Psoas muscle (tissue), 8 donors: ENCODE data around the gene CAVIN1. TPM values are rescaled to one million over a fixed set of nuclear protein-coding genes. Genes with fewer than 3 reads are reported as not detected.
A peak's percentile ranks its signal among the peaks of the same experiment; 100 is the strongest.
"Not testable (repeated sequence)": the region's sequence is repeated elsewhere in the genome, so short reads cannot be mapped to it uniquely, and the experiment has no call there.

Source experiments
- ATAC-seq, 4 donors: fragments of 200-7000 bp; cut with Tn5 transposase; one replicate each; pipeline ENCODE4 v1.9.1; 2020; ENCODE audit warnings: moderate library complexity in 3 of 4, mild to moderate bottlenecking in 2 of 4
- DNase-seq, 2 donors: peaks; one replicate each; pipeline ENCODE4 v3.0.0-alpha.2; 2020
- H3K27ac ChIP-seq: fragments of 200-600 bp; one replicate; pipeline ENCODE4 v1.8.0; 2022
- H3K27me3 ChIP-seq, 3 donors: fragments of 200-600 bp in 1 of 3; one replicate each; pipeline versions ENCODE4 v1.6.1 to v1.8.0; 2013 to 2022; ENCODE audit warnings: low read length in 2 of 3, mild to moderate bottlenecking in 2 of 3, moderate library complexity in 1 of 3; ENCODE audit not compliant: insufficient read depth in 3 of 3
- H3K36me3 ChIP-seq, 2 donors: fragments of 200-600 bp in 1 of 2; one replicate each; pipeline versions ENCODE4 v1.6.1 to v1.8.0; 2013 to 2022; ENCODE audit warnings: low read depth in 1 of 2, mild to moderate bottlenecking in 1 of 2, moderate library complexity in 1 of 2; ENCODE audit not compliant: insufficient read depth in 1 of 2
- H3K4me1 ChIP-seq: fragments of 200-600 bp; one replicate; pipeline ENCODE4 v1.8.0; 2022
- H3K4me3 ChIP-seq: fragments of 200-600 bp; one replicate; pipeline ENCODE4 v1.8.0; 2022; ENCODE audit warnings: mild to moderate bottlenecking
- H3K9me3 ChIP-seq: fragments of 200-600 bp; one replicate; pipeline ENCODE4 v1.8.0; 2022
- WGBS, 3 donors: extraction: QIAGEN DNeasy Blood & Tissue Kit; methylation state at CpG; one replicate each; pipeline versions ENCODE4 v1.1.6 to v1.1.7; 2013; 5-methylcytosine and 5-hydroxymethylcytosine counted together
- intact Hi-C, 2 donors: fragments of 100-400 bp; cut with DNase I; formaldehyde crosslinking; loops; one replicate each; pipeline versions ENCODE4 v1.11.0 to v1.14.2; 2022
- polyA plus RNA-seq, 3 donors: library from polyadenylated mRNA; stranded (reverse); fragments of 200-250 nt; gene quantifications; one replicate each; pipeline ENCODE4 v1.2.3, GENCODE V29; 2013
- total RNA-seq, 4 donors: library from RNA; stranded (reverse); fragmentation: NEBNext Ultra II Directional in 2 of 4; extraction: Animal tissue kit (Norgen Biotek cat#: 25700) in 2 of 4; gene quantifications; one replicate each; pipeline versions ENCODE4 v1.2.1 to v1.2.4, GENCODE V29; 2021 to 2023
- TF ChIP-seq, protein P1 (sequence below): fragments of 200-600 bp; IDR thresholded peaks from one replicate; pipeline ENCODE4 v1.8.0; 2022; ENCODE audit warnings: antibody characterized with exemption
- donor health status: healthy with polysubstance abuse.
- donor health status: DM: no; HTN: no; CAD: no; lungs with moderate emphysema.
- donor health status: Bipolar disorder and iron deficiency.
- donor health status: healthy.
- donor health status: DM: yes; HTN: yes; CAD: no.
- donor health status: DM: no; HTN: no; CAD: no.
- donor health status: DM: no; HTN: no; CAD: no.
- donor health status: DM: yes; HTN: yes; CAD: no.

Gene CAVIN1
- total and polyA plus RNA-seq, 7 donors = 69.5 to 151 (median 109) TPM

DNA sequence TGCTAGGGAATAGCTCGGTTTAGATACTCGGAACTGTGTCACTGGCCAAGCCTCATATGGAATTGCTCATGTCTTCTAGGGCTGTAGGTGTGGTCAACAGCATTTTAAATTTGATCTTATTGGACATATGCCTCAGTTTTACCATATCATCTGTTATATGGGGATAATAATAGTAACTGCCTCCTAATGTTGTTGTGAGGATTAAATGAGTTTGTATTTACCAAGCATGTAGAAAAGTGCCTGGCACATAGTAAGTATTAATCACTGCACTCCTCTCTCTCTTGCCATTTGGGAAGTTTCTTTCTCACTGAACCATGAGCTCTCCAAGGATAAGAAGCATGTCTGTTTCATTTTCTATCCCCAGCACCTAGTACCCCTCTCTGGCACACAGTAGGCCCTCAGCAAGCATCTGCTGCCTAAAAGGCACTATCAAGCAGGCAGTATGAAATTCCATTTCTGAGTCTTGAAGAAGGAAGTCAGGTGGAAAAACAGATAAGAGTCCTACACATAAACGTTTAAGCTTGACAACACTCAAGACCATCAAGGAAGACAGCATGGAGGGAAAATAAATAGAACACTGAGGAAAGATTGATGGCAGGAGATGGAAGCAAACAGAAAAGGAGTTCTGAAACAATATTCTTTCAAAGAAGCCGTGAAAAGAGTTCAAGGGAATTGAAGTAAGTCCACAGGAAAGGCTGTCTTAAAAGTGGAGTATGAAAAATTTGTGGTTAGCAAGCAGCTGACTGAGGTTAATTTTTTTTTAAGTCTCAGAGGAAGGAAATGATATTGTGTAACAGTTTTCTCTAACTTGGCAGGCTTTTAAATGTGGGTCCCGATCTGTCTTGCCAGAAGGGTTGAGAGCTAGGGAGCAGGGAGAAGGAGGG, 33.4 kb upstream of the CAVIN1 start:
- Histone ChIP-seq H3K9me3 (no peaks in the 10 kb centered on the region), H3K27me3 (no peaks in the 10 kb centered on the region), H3K27ac (peak overlapping the region; percentile 96), H3K4me3 (peak overlapping the region; percentile 24), H3K4me1 (peaks cover 24% of the 10 kb centered on the region), H3K36me3 (peaks cover 0 to 8% of the 10 kb centered on the region in 2 donors)
- WGBS, 3 donors = 47 to 49% (median 47%) methylated on average over 5 of the region's 5 CpGs
- TF ChIP-seq, protein P1, sequence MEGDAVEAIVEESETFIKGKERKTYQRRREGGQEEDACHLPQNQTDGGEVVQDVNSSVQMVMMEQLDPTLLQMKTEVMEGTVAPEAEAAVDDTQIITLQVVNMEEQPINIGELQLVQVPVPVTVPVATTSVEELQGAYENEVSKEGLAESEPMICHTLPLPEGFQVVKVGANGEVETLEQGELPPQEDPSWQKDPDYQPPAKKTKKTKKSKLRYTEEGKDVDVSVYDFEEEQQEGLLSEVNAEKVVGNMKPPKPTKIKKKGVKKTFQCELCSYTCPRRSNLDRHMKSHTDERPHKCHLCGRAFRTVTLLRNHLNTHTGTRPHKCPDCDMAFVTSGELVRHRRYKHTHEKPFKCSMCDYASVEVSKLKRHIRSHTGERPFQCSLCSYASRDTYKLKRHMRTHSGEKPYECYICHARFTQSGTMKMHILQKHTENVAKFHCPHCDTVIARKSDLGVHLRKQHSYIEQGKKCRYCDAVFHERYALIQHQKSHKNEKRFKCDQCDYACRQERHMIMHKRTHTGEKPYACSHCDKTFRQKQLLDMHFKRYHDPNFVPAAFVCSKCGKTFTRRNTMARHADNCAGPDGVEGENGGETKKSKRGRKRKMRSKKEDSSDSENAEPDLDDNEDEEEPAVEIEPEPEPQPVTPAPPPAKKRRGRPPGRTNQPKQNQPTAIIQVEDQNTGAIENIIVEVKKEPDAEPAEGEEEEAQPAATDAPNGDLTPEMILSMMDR = no peak
- ATAC-seq (no peak), DNase-seq (no peak)
- intact Hi-C loops = loop anchor here in 1 of 2 donors (5.0 kb wide), 1 partner anchor 34 kb away; the partner anchor contains the start of gene CAVIN1

DNA sequence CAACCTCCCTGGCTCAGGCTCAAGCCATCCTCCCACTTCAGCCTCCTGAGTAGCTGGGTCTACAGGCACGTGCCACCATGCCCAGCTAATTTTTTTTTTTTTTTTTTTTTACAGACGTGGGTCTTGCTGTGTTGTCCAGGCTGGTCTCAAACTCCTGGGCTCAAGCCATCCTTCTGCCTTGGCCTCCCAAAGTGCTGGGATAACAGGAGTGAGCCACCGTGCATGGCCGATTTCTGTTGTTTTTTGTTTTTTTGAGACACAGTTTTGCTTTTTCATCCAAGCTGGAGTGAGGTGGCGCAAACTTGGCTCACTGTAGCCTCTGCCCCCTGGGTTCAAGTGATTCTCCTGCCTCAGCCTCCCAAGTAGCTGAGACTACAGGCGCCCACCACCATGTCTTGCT, 31.9 kb upstream of the CAVIN1 start:
- H3K4me1 ChIP-seq = peaks cover 16% of the 10 kb centered on the region
- H3K36me3 ChIP-seq, H3K4me3 ChIP-seq, H3K27ac ChIP-seq, H3K27me3 ChIP-seq, DNase-seq, ATAC-seq, H3K9me3 ChIP-seq: not testable (repeated sequence)
- WGBS, 3 donors = 90 to 93% (median 90%) methylated on average over 6 of the region's 6 CpGs
- intact Hi-C loops = loop anchor here in 1 of 2 donors (5.0 kb wide), 1 partner anchor 33 kb away; the partner anchor contains the start of gene CAVIN1

DNA sequence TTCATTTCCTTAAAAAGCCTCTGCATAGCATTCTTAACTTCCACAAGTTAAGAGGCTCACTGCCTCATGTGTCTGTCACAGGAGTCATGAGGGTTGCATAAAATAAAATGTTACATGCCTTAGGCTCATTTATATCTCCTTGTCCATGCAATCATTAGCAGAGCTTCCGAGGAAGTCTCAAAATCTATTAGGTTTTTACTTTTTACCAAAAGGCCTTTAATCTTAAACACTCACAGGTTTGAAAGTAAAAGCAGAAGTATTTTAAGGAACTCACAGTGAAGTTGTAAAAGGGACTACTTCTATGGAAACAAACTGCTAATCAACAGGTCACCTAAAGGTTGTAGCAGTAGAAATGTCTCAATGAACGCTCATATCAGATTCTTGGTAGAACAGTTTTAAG, 30.4 kb upstream of the CAVIN1 start:
- WGBS, 3 donors = 84 to 87% (median 84%) methylated on average over 2 of the region's 2 CpGs

DNA sequence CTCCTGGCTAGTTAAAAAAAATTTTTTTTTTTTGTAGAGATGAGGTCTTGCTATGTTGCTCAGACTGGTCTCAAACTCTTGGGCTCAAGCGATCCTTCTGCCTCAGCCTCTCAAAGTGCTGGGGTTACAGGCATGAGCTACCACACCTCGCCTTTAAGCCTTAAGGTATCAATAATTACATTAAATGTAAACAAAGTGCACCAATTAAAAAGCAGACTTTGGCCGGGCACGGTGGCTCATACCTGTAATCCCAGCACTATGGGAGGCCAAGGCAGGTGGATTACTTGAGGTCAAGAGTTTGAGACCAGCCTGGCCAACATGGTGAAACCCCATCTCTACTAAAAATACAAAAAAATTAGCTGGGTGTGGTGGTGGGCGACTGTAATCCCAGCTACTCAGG, 28.2 kb upstream of the CAVIN1 start:
- H3K9me3 ChIP-seq, H3K4me3 ChIP-seq, H3K4me1 ChIP-seq, ATAC-seq, H3K36me3 ChIP-seq, H3K27me3 ChIP-seq, H3K27ac ChIP-seq, intact Hi-C loops, DNase-seq: not testable (repeated sequence)
- 86 to 95% (median 89%) methylated on average over 5 of the region's 5 CpGs for WGBS, 3 donors

More for the DNA sequence above, 30.4 kb upstream of the CAVIN1 start:
- intact Hi-C loops = no loop called here
- H3K9me3 ChIP-seq = no peaks in the 10 kb centered on the region
- DNase-seq = no peak
- no peak overlapping the region for H3K4me3 ChIP-seq
- no peak for ATAC-seq
- H3K27me3 ChIP-seq = no peaks in the 10 kb centered on the region
- TF ChIP-seq, protein P1 = no peak
- H3K4me1 ChIP-seq = peaks cover 16% of the 10 kb centered on the region
- H3K36me3 ChIP-seq = no peaks in the 10 kb centered on the region
- H3K27ac ChIP-seq = no peak overlapping the region

DNA sequence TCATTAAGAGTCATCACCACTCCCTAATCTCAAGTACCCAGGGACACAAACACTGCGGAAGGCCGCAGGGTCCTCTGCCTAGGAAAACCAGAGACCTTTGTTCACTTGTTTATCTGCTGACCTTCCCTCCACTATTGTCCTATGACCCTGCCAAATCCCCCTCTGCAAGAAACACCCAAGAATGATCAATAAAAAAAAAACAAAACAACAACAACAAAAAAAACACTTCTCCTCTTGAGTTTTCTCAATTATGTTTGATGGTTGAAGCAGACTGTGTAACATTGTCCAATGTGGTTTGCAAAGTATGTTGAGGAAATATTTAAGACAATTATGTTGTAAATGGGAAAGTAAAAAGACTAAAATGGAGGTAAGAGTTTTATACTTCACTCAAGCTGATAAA, 26.8 kb upstream of the CAVIN1 start:
- H3K4me3 ChIP-seq, H3K27ac ChIP-seq, intact Hi-C loops, H3K27me3 ChIP-seq, H3K9me3 ChIP-seq, H3K4me1 ChIP-seq, H3K36me3 ChIP-seq, ATAC-seq, DNase-seq: not testable (repeated sequence)
- no CpG with 5 or more reads among the region's 2 CpGs for WGBS, 3 donors

DNA sequence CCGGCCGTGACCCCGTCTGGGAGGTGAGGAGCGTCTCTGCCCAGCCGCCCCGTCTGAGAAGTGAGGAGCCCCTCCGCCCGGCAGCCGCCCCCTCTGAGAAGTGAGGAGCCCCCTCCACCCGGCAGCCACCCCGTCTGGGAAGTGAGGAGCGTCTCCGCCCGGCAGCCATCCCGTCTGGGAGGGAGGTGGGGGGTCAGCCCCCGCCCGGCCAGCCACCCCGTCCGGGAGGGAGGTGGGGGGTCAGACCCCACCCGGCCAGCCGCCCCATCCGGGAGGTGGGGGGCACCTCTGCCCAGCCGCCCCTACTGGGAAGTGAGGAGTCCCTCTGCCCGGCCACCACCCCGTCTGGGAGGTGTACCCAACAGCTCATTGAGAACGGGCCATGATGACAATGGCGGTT, 26.1 kb upstream of the CAVIN1 start:
- H3K9me3 ChIP-seq, H3K4me3 ChIP-seq, intact Hi-C loops, H3K4me1 ChIP-seq, H3K27me3 ChIP-seq, ATAC-seq, H3K36me3 ChIP-seq, DNase-seq, H3K27ac ChIP-seq: not testable (repeated sequence)
- WGBS, 3 donors = 91 to 95% (median 93%) methylated on average over 9 to 22 of the region's 27 CpGs
